Tibial nerve (tissue), 4 donors: ENCODE data around the gene DHRS12. TPM values are rescaled to one million over a fixed set of nuclear protein-coding genes. Genes with fewer than 3 reads are reported as not detected.
A peak's percentile ranks its signal among the peaks of the same experiment; 100 is the strongest.

Source experiments
- DNase-seq, 2 donors: peaks; one replicate each; pipeline ENCODE4 v3.0.0-alpha.2; 2019; ENCODE audit warnings: low spot score in 2 of 2
- H3K27ac ChIP-seq, 4 donors: fragments of 200-600 bp; sonication (generic) in 3 of 4; one replicate each; pipeline ENCODE4 v1.5.1; 2017 to 2019; ENCODE audit warnings: mild to moderate bottlenecking in 1 of 4
- H3K27me3 ChIP-seq, 2 donors: fragments of 200-600 bp; sonication (generic) in 1 of 2; one replicate each; pipeline versions ENCODE4 v1.5.1 to v1.6.0; 2017 to 2019
- H3K36me3 ChIP-seq, 3 donors: fragments of 200-600 bp; sonication (generic); one replicate each; pipeline ENCODE4 v1.5.1; 2018 to 2019
- H3K4me1 ChIP-seq, 4 donors: fragments of 200-600 bp; sonication (generic) in 3 of 4; one replicate each; pipeline ENCODE4 v1.5.1; 2017 to 2019
- H3K4me3 ChIP-seq, 4 donors: fragments of 200-600 bp; sonication (generic) in 3 of 4; one replicate each; pipeline ENCODE4 v1.5.1; 2017 to 2019; ENCODE audit warnings: mild to moderate bottlenecking in 1 of 4, moderate library complexity in 1 of 4
- H3K9me3 ChIP-seq, 4 donors: fragments of 200-600 bp; sonication (generic) in 3 of 4; one replicate each; pipeline ENCODE4 v1.5.1; 2017 to 2019
- EP300 ChIP-seq, 2 donors: sonication (generic); formaldehyde crosslinking; IDR thresholded peaks; one replicate each; pipeline ENCODE4 v1.6.1; 2017; ENCODE audit warnings: antibody characterized with exemption in 2 of 2, mild to moderate bottlenecking in 1 of 2
- POLR2A ChIP-seq, 2 donors: fragments of 450-650 bp; IDR thresholded peaks; one replicate each; pipeline ENCODE4 v1.6.1; 2017; ENCODE audit warnings: antibody characterized with exemption in 2 of 2, mild to moderate bottlenecking in 2 of 2, moderate library complexity in 2 of 2
- WGBS, 2 donors: methylation state at CpG; one replicate each; pipeline ENCODE4 v1.1.5; 2018; 5-methylcytosine and 5-hydroxymethylcytosine counted together
- total RNA-seq, 4 donors: library from RNA; depleted of rRNA; stranded (reverse); fragments of >200 nt; gene quantifications; one replicate each; pipeline ENCODE4 v1.1.0, GENCODE V29; 2016
- TF ChIP-seq, protein P1 (sequence below), 5 experiments: fragments of 200-600 bp in 3 of 5; fragments of 450-650 bp in 2 of 5; sonication (generic) in 3 of 5; IDR thresholded peaks; one replicate each; pipeline ENCODE4 v1.5.1; 2016 to 2019; ENCODE audit warnings: antibody characterized with exemption in 5 of 5, mild to moderate bottlenecking in 3 of 5, moderate library complexity in 2 of 5

The DHRS12 gene
- total RNA-seq, 4 donors from 2014 or later = 12.3 to 19.5 (median 16.7) TPM

DNA sequence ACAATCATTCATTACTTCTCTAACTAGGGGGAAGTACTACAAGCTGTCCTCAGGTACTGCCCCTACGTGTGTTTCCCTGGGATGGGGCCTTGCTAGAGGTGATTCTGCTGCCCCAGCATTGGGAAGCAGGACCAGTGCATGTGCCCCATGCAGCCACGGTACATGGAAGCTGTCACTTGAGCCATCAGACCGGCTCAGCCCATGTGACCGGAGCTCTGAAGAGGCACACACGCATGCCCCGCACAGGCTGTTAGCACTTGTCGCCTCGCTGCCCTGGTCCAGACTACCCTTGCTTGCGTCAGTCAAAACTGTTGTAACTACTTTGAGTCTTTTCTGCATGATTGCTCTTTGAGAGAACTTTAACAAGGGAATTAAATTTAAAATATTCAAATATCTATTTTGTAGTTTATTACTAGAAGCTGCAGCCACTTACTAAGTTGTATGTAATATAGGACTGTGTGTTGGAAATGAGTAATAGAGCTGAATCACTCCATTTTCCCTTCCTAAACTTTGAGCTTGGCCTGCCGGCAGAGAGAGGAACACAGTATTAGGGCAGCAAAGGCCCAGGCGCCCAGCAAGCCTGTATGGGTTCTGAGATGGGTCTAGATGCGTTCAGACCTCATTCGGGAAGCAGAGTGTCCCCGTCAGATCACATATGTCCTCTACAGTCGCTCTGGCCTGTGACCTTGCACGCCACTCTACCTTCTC, 42.2 kb downstream of the DHRS12 start:
- DNase-seq = no peak
- H3K27ac ChIP-seq = peak overlapping the region in 3 of 4 donors; percentile 31 to 70 (median 49)
- TF ChIP-seq EP300 (IDR thresholded peaks at IDR 0.05) (no peak), POLR2A (IDR thresholded peaks at IDR 0.05) (no peak)
- TF ChIP-seq, protein P1, sequence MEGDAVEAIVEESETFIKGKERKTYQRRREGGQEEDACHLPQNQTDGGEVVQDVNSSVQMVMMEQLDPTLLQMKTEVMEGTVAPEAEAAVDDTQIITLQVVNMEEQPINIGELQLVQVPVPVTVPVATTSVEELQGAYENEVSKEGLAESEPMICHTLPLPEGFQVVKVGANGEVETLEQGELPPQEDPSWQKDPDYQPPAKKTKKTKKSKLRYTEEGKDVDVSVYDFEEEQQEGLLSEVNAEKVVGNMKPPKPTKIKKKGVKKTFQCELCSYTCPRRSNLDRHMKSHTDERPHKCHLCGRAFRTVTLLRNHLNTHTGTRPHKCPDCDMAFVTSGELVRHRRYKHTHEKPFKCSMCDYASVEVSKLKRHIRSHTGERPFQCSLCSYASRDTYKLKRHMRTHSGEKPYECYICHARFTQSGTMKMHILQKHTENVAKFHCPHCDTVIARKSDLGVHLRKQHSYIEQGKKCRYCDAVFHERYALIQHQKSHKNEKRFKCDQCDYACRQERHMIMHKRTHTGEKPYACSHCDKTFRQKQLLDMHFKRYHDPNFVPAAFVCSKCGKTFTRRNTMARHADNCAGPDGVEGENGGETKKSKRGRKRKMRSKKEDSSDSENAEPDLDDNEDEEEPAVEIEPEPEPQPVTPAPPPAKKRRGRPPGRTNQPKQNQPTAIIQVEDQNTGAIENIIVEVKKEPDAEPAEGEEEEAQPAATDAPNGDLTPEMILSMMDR (IDR thresholded peaks at IDR 0.05) = no peak
- H3K4me3 ChIP-seq = no peak overlapping the region
- WGBS, 2 donors = 91 to 93% methylated on average over 16 of the region's 16 CpGs
- H3K9me3 ChIP-seq = no peaks in the 10 kb centered on the region
- H3K36me3 ChIP-seq = peaks cover 0 to 59% (median 10%) of the 10 kb centered on the region in 3 donors
- H3K4me1 ChIP-seq = peaks cover 0 to 23% (median 7%) of the 10 kb centered on the region in 4 donors
- no peaks in the 10 kb centered on the region for H3K27me3 ChIP-seq

DNA sequence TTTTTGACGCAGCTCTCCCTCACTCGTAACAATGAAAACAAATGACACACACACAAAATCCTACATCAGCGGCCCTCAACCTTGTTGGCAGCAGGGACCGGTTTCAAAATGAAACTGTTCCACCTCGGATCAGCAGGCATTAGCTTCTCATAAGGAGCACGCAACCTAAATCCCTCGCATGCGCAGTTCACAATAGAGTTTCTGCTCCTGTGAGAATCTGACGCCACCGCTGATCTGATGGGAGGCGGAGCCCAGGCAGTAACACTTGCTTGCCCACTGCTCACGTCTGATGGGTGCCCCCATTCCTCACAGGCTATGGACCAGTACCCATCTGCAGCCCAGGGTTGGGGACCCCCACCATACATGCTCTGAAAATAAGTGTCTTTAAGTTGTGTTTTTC, 43.4 kb downstream of the DHRS12 start:
- H3K36me3 ChIP-seq = peaks cover 0 to 60% (median 10%) of the 10 kb centered on the region in 3 donors
- no peaks in the 10 kb centered on the region for H3K9me3 ChIP-seq
- 81 to 91% methylated on average over 12 of the region's 12 CpGs for WGBS, 2 donors
- H3K4me3 ChIP-seq = peak overlapping the region in 1 of 4 donors; percentile 15
- no peaks in the 10 kb centered on the region for H3K27me3 ChIP-seq
- TF ChIP-seq, protein P1 (IDR thresholded peaks at IDR 0.05) = no peak
- TF ChIP-seq POLR2A (IDR thresholded peaks at IDR 0.05) (peak in 1 of 2 donors; percentile 33), EP300 (IDR thresholded peaks at IDR 0.05) (peak in 1 of 2 donors; percentile 27)
- peak in 1 of 2 donors; percentile 29 for DNase-seq
- H3K27ac ChIP-seq = peak overlapping the region in 3 of 4 donors; percentile 13 to 70 (median 49)
- H3K4me1 ChIP-seq = peaks cover 0 to 22% (median 7%) of the 10 kb centered on the region in 4 donors

DNA sequence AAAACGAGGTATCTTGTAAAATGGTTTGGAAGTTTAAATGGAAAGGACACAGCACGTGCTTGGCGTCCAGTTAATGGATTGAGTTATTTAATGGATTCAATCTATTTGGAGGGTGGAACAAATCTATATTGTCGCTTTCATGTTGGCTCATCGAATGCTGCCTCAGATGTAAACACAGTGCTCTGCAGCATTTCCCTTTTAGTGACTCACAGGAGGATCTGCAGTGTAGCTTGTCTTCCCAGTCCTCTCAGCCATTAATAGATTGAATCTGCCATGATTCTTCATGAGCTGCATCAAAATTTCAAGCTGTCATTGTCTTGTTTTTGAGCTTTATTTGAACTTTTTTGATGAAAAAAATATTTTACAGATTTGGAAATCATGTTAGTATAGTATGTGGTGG, 44.7 kb downstream of the DHRS12 start:
- no peak for DNase-seq
- Histone ChIP-seq H3K4me3 (no peak overlapping the region), H3K27me3 (no peaks in the 10 kb centered on the region), H3K27ac (no peak overlapping the region), H3K9me3 (no peaks in the 10 kb centered on the region), H3K4me1 (peaks cover 0 to 8% (median 2%) of the 10 kb centered on the region in 4 donors), H3K36me3 (peaks cover 0 to 68% (median 10%) of the 10 kb centered on the region in 3 donors)
- TF ChIP-seq EP300 (IDR thresholded peaks at IDR 0.05) (no peak), POLR2A (IDR thresholded peaks at IDR 0.05) (no peak)
- TF ChIP-seq, protein P1 (IDR thresholded peaks at IDR 0.05) = no peak
- 92 to 93% methylated on average over 5 of the region's 5 CpGs for WGBS, 2 donors

DNA sequence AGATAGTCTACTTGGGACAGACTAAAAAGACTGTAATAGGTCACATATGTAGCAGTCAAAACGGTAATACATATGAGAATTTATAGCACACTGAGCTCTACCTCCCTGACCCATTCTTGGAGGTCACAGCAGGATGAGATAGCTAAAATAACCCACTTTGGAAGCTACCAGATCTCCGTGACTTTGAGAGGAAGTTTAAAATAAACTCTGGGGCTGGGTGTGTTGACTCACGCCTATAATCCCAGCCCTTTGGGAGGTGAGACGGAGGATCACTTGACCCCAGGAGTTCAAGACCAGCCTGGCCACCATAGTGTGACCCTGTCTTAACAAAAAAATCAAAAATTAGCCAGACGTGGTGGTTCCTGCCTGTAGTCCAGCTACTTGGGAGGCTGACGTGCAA, 45.3 kb downstream of the DHRS12 start:
- 77 to 91% methylated on average over 6 of the region's 6 CpGs for WGBS, 2 donors

DNA sequence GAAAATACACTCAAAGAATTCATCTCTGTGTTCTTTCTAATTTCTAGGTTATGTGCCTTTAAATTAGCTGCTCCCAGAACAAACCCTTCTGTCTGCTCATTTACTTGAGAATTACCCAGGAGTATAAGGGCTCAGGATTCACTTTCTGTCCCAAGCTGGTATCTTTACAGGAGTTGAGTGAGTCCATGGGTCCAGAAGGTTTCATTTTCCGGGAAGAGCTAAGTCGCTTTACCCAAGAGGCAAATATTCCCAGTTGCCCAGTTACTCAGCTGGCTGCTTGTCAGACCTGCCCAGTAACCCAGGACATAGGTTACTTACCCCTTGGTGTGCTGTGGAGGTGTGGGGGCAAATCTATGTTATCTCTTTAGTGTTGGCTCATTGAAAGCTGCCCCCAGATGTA, 47.3 kb downstream of the DHRS12 start:
- H3K9me3 ChIP-seq = no peaks in the 10 kb centered on the region
- H3K27ac ChIP-seq = no peak overlapping the region
- H3K4me3 ChIP-seq = no peak overlapping the region
- TF ChIP-seq EP300 (IDR thresholded peaks at IDR 0.05) (no peak), POLR2A (IDR thresholded peaks at IDR 0.05) (no peak)
- TF ChIP-seq, protein P1 (IDR thresholded peaks at IDR 0.05) = no peak
- H3K36me3 ChIP-seq = peaks cover 0 to 82% (median 5%) of the 10 kb centered on the region in 3 donors
- no peak for DNase-seq
- H3K4me1 ChIP-seq = no peaks in the 10 kb centered on the region
- no peaks in the 10 kb centered on the region for H3K27me3 ChIP-seq
- 81 to 84% methylated on average over 2 of the region's 2 CpGs for WGBS, 2 donors

More for the DNA sequence above, 45.3 kb downstream of the DHRS12 start:
- H3K27me3 ChIP-seq = no peaks in the 10 kb centered on the region
- H3K36me3 ChIP-seq = peaks cover 0 to 73% (median 10%) of the 10 kb centered on the region in 3 donors
- no peak for DNase-seq
- TF ChIP-seq EP300 (IDR thresholded peaks at IDR 0.05) (no peak), POLR2A (IDR thresholded peaks at IDR 0.05) (no peak)
- TF ChIP-seq, protein P1 (IDR thresholded peaks at IDR 0.05) = no peak
- peaks cover 0 to 3% (median 0%) of the 10 kb centered on the region in 4 donors for H3K4me1 ChIP-seq
- no peaks in the 10 kb centered on the region for H3K9me3 ChIP-seq
- no peak overlapping the region for H3K4me3 ChIP-seq
- H3K27ac ChIP-seq = no peak overlapping the region
